ENCODE results near the gene CYP4F2. TPM values are rescaled to one million over a fixed set of nuclear protein-coding genes. Genes with fewer than 3 reads are reported as not detected.
A peak's percentile ranks its signal among the peaks of the same experiment; 100 is the strongest.
"Not testable (repeated sequence)": the region's sequence is repeated elsewhere in the genome, so short reads cannot be mapped to it uniquely, and the experiment has no call there.

CYP4F2 gene
- total RNA-seq, 2 experiments from 2014 or later: not detected

GRCh38 chr19:15922021-15922420, 24.1 kb upstream of the CYP4F2 start:
- H3K27ac Mint-ChIP-seq: no peak overlapping the region
- CTCF ChIA-PET: no interaction called here
- no peaks in the 10 kb centered on the region for H3K36me3 Mint-ChIP-seq
- peaks cover 53% of the 10 kb centered on the region for H3K27me3 Mint-ChIP-seq
- intact Hi-C loops (cut with micrococcal nuclease): no loop called here
- H3K4me1 Mint-ChIP-seq (ENCODE audit: low read depth): no peaks in the 10 kb centered on the region
- no peak overlapping the region for H3K4me3 Mint-ChIP-seq
- no peak for DNase-seq
- no peaks in the 10 kb centered on the region for H3K9me3 Mint-ChIP-seq
- POLR2A ChIA-PET: no interaction called here

- DNase-seq: no peak
- no peaks in the 10 kb centered on the region for H3K4me1 Mint-ChIP-seq (ENCODE audit: low read depth)
- CTCF ChIA-PET: no interaction called here
Measured at GRCh38 chr19:15919243-15919642, 21.4 kb upstream of the CYP4F2 start.

GRCh38 chr19:15915109-15915508, 17.2 kb upstream of the CYP4F2 start:
- no peak for DNase-seq
- Mint-ChIP-seq H3K9me3 (peaks cover 8% of the 10 kb centered on the region), H3K4me1 (ENCODE audit: low read depth) (no peaks in the 10 kb centered on the region), H3K27me3 (peaks cover 57% of the 10 kb centered on the region), H3K27ac (no peak overlapping the region), H3K36me3 (peaks cover 2% of the 10 kb centered on the region), H3K4me3 (no peak overlapping the region)
- POLR2A ChIA-PET: no interaction called here
- CTCF ChIA-PET: interaction anchor here (1.5 kb wide), 1 partner anchor 271 kb away, joined by 3 read pairs; no protein-coding TSS in a partner anchor
- intact Hi-C loops (cut with micrococcal nuclease): no loop called here

More at GRCh38 chr19:15919243-15919642, 21.4 kb upstream of the CYP4F2 start:
- H3K36me3 Mint-ChIP-seq: peaks cover 2% of the 10 kb centered on the region
- intact Hi-C loops (cut with micrococcal nuclease): no loop called here
- POLR2A ChIA-PET: no interaction called here
- peaks cover 53% of the 10 kb centered on the region for H3K27me3 Mint-ChIP-seq
- no peak overlapping the region for H3K4me3 Mint-ChIP-seq
- H3K27ac Mint-ChIP-seq: no peak overlapping the region
- H3K9me3 Mint-ChIP-seq: peaks cover 8% of the 10 kb centered on the region

GRCh38 chr19:15913830-15914229, 16.0 kb upstream of the CYP4F2 start:
- Mint-ChIP-seq H3K36me3 (peaks cover 2% of the 10 kb centered on the region), H3K27me3 (peaks cover 61% of the 10 kb centered on the region), H3K4me1 (ENCODE audit: low read depth) (no peaks in the 10 kb centered on the region), H3K27ac (no peak overlapping the region), H3K4me3 (no peak overlapping the region), H3K9me3 (peaks cover 8% of the 10 kb centered on the region)
- ChIA-PET POLR2A (no interaction called here), CTCF (no interaction called here)
- DNase-seq: no peak
- intact Hi-C loops (cut with micrococcal nuclease): no loop called here

- Mint-ChIP-seq H3K27ac (no peak overlapping the region), H3K36me3 (peaks cover 2% of the 10 kb centered on the region), H3K4me1 (ENCODE audit: low read depth) (no peaks in the 10 kb centered on the region), H3K4me3 (no peak overlapping the region), H3K27me3 (peaks cover 57% of the 10 kb centered on the region), H3K9me3 (peaks cover 8% of the 10 kb centered on the region)
- CTCF ChIA-PET: no interaction called here
- intact Hi-C loops (cut with micrococcal nuclease): no loop called here
- no peak for DNase-seq
- POLR2A ChIA-PET: no interaction called here
Measured at GRCh38 chr19:15913384-15913783, 15.5 kb upstream of the CYP4F2 start.

GRCh38 chr19:15911599-15912235, 13.8 kb upstream of the CYP4F2 start:
- H3K27ac Mint-ChIP-seq: no peak overlapping the region
- intact Hi-C loops (cut with micrococcal nuclease): no loop called here
- H3K27me3 Mint-ChIP-seq: peaks cover 53% of the 10 kb centered on the region
- no peak overlapping the region for H3K4me3 Mint-ChIP-seq
- H3K4me1 Mint-ChIP-seq (ENCODE audit: low read depth): no peaks in the 10 kb centered on the region
- DNase-seq: no peak
- POLR2A ChIA-PET: no interaction called here
- H3K36me3 Mint-ChIP-seq: peaks cover 2% of the 10 kb centered on the region
- CTCF ChIA-PET: no interaction called here
- peaks cover 8% of the 10 kb centered on the region for H3K9me3 Mint-ChIP-seq

- H3K36me3 Mint-ChIP-seq: no peaks in the 10 kb centered on the region
- no peak overlapping the region for H3K27ac Mint-ChIP-seq
- intact Hi-C loops (cut with micrococcal nuclease): no loop called here
- peaks cover 45% of the 10 kb centered on the region for H3K27me3 Mint-ChIP-seq
- peaks cover 8% of the 10 kb centered on the region for H3K4me1 Mint-ChIP-seq (ENCODE audit: low read depth)
- H3K9me3 Mint-ChIP-seq: peaks cover 4% of the 10 kb centered on the region
- CTCF ChIA-PET: no interaction called here
- POLR2A ChIA-PET: no interaction called here
- DNase-seq: no peak
- no peak overlapping the region for H3K4me3 Mint-ChIP-seq
Measured at GRCh38 chr19:15905026-15905425, 7.2 kb upstream of the CYP4F2 start.

GRCh38 chr19:15902898-15903297, 5.0 kb upstream of the CYP4F2 start:
- H3K36me3 Mint-ChIP-seq; POLR2A ChIA-PET; H3K4me1 Mint-ChIP-seq (ENCODE audit: low read depth); DNase-seq; H3K4me3 Mint-ChIP-seq; CTCF ChIA-PET; H3K27ac Mint-ChIP-seq; H3K9me3 Mint-ChIP-seq; intact Hi-C loops (cut with micrococcal nuclease): not testable (repeated sequence)
- H3K27me3 Mint-ChIP-seq: peaks cover 40% of the 10 kb centered on the region

GRCh38 chr19:15902254-15902653, 4.4 kb upstream of the CYP4F2 start:
- DNase-seq: no peak

GRCh38 chr19:15900504-15900903, 2.6 kb upstream of the CYP4F2 start:
- Mint-ChIP-seq H3K27ac (no peak overlapping the region), H3K27me3 (peaks cover 35% of the 10 kb centered on the region), H3K4me1 (ENCODE audit: low read depth) (peaks cover 8% of the 10 kb centered on the region), H3K4me3 (peak overlapping the region; percentile 51), H3K9me3 (peaks cover 4% of the 10 kb centered on the region), H3K36me3 (no peaks in the 10 kb centered on the region)
- DNase-seq: no peak
- ChIA-PET CTCF (interaction anchor here (0.6 kb wide), 1 partner anchor 937 kb away, joined by 3 read pairs; no protein-coding TSS in a partner anchor), POLR2A (no interaction called here)
- intact Hi-C loops (cut with micrococcal nuclease): no loop called here

More at GRCh38 chr19:15902254-15902653, 4.4 kb upstream of the CYP4F2 start:
- no peak overlapping the region for H3K4me3 Mint-ChIP-seq
- H3K27ac Mint-ChIP-seq: no peak overlapping the region
- ChIA-PET CTCF (no interaction called here), POLR2A (no interaction called here)
- peaks cover 4% of the 10 kb centered on the region for H3K9me3 Mint-ChIP-seq
- peaks cover 38% of the 10 kb centered on the region for H3K27me3 Mint-ChIP-seq
- peaks cover 8% of the 10 kb centered on the region for H3K4me1 Mint-ChIP-seq (ENCODE audit: low read depth)
- no peaks in the 10 kb centered on the region for H3K36me3 Mint-ChIP-seq
- intact Hi-C loops (cut with micrococcal nuclease): no loop called here

- peak overlapping the region; percentile 51 for H3K4me3 Mint-ChIP-seq
- intact Hi-C loops (cut with micrococcal nuclease); H3K4me1 Mint-ChIP-seq (ENCODE audit: low read depth); H3K27ac Mint-ChIP-seq; DNase-seq; POLR2A ChIA-PET; H3K9me3 Mint-ChIP-seq; H3K36me3 Mint-ChIP-seq: not testable (repeated sequence)
- H3K27me3 Mint-ChIP-seq: peaks cover 32% of the 10 kb centered on the region
- CTCF ChIA-PET: interaction anchor here (0.6 kb wide), 1 partner anchor 936 kb away, joined by 3 read pairs; no protein-coding TSS in a partner anchor
Measured at GRCh38 chr19:15900032-15900431, 2.2 kb upstream of the CYP4F2 start.

GRCh38 chr19:15899561-15899960, 1.7 kb upstream of the CYP4F2 start:
- DNase-seq; H3K27ac Mint-ChIP-seq; intact Hi-C loops (cut with micrococcal nuclease); H3K36me3 Mint-ChIP-seq; CTCF ChIA-PET; H3K9me3 Mint-ChIP-seq; H3K4me3 Mint-ChIP-seq; POLR2A ChIA-PET; H3K4me1 Mint-ChIP-seq (ENCODE audit: low read depth): not testable (repeated sequence)
- peaks cover 30% of the 10 kb centered on the region for H3K27me3 Mint-ChIP-seq

GRCh38 chr19:15897026-15897737, 692 bp downstream of the CYP4F2 start:
- Mint-ChIP-seq H3K4me3 (no peak overlapping the region), H3K27ac (no peak overlapping the region), H3K36me3 (no peaks in the 10 kb centered on the region), H3K4me1 (ENCODE audit: low read depth) (peaks cover 8% of the 10 kb centered on the region), H3K9me3 (no peaks in the 10 kb centered on the region), H3K27me3 (peaks cover 23% of the 10 kb centered on the region)
- ChIA-PET POLR2A (no interaction called here), CTCF (no interaction called here)
- no peak for DNase-seq
- intact Hi-C loops (cut with micrococcal nuclease): no loop called here
